ENCODE measurements around the gene DCANP1.

DCANP1 gene

DNA sequence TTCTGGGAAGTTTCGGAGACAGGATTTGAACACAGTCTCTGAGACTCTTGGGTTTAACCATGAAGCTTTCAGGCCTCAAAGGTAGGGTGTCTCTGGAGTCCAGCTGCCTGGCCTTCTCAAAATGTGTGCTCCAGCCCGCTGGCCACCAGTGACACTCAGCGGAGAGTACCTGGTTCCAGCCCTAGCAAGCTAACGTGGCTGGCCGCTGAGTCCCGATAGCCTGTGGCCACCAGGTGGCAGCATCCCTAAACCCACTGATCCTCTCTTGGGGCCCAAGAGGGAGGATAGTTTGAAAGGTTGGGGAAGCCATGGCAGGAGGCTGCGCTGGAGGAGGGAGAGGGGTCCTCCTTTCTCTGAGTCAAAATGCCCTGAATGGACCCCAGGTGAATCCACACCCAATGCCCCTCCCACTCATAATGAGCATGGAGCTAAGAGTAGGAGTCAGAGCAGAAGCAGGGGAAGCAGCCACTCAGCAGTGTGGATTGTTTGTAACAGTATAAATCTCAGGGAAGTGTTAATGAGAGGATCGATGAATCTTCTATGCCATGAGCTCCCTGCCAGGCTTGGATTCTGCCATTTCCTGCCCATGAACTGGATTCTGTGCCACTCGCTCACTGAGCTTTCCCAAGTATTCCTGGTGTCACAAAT lies 10.4 kb upstream of the DCANP1 start:
- DNase-seq: peak; percentile 71 to 80
- H3K79me2 ChIP-seq (ENCODE audit: control insufficient read depth, insufficient read depth, low read length, poor library complexity): no peaks in the 10 kb centered on the region
- peaks cover 2% of the 10 kb centered on the region for H3K9me3 ChIP-seq (ENCODE audit: insufficient read depth, low read depth, low read length)
- no peaks in the 10 kb centered on the region for H3K36me3 ChIP-seq (ENCODE audit: control insufficient read depth in 1 of 2, insufficient read depth in 2 of 2, low read length in 2 of 2)
- H2AK5ac ChIP-seq (ENCODE audit: low read length): no peak overlapping the region
- H3K4me1 ChIP-seq (ENCODE audit: control insufficient read depth in 1 of 2, insufficient read depth in 2 of 2, low read length in 2 of 2): no peaks in the 10 kb centered on the region
- H2BK12ac ChIP-seq (ENCODE audit: low read length): no peak overlapping the region
- no peak overlapping the region for H3K4ac ChIP-seq (ENCODE audit: low read depth, low read length)
- no peak overlapping the region for H3K23ac ChIP-seq (ENCODE audit: low read length)
- no peak overlapping the region for H3K18ac ChIP-seq (ENCODE audit: low read length)
- no peak overlapping the region for H3K4me3 ChIP-seq (ENCODE audit: low read depth, low read length)
- no CpG with 5 or more reads among the region's 9 CpGs for WGBS (ENCODE audit: extremely low coverage, insufficient coverage, insufficient read length)
- no peak overlapping the region for H3K27ac ChIP-seq (ENCODE audit: low read depth, low read length)
- no peak overlapping the region for H4K12ac ChIP-seq (ENCODE audit: low read depth, low read length)
- no peak overlapping the region for H2BK120ac ChIP-seq (ENCODE audit: insufficient read depth, low read length, poor library complexity)
- no peak overlapping the region for H3K14ac ChIP-seq (ENCODE audit: low read length)
- no peak overlapping the region for H2AFZ ChIP-seq (ENCODE audit: insufficient read depth, low read length, poor library complexity)
- no peak overlapping the region for H4K8ac ChIP-seq (ENCODE audit: low read depth, low read length)
- H4K91ac ChIP-seq (ENCODE audit: low read depth, low read length): no peak overlapping the region
- H3K9ac ChIP-seq (ENCODE audit: low read length): no peak overlapping the region
- no peaks in the 10 kb centered on the region for H3K79me1 ChIP-seq (ENCODE audit: low read length)
- H3K27me3 ChIP-seq (ENCODE audit: insufficient read depth, low read length): no peaks in the 10 kb centered on the region
- H3K4me2 ChIP-seq (ENCODE audit: low read length): no peak overlapping the region
- H2BK5ac ChIP-seq (ENCODE audit: low read depth, low read length, poor library complexity): no peak overlapping the region

DNA sequence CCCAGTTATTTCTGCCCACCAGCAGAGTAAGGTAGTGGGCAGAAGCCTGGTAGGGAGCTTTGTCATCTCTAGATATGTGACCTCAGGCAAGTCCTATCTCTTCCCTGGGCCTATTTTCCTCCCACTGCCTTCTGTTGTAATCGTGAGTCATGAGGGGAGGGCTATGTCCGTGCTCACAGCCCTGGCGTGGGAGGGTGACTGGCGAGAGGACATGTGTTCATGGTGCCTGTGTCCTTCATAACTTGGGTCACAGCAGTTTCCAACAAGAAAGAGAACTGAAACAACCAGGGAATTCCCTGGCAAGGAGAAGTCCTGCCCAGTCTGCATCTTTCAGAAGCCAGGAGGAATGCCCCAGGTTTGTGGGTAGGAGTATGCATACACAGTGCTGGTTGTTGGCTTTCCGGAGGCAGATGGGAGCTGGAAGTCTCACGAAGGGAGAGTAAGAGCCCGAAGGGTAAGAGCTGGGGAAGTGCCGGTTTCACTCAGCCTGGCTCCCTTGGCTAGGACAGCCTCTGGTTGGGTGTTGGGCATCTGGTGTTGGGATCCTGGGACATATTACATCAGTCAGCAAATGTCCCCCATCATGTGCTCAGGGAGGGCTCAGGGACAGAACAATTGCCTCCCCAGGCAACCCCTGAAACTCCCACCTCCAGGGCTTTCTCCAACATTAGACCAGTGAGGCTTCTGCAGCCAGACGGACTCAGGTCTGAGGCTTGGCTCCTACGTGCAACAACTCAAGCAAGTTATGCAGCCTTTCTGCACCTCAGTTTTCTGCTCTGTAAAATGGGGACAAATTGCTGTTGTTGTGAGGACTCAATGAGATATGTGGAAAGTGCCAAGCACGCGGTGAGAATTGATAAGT lies 9.3 kb upstream of the DCANP1 start:
- no peak overlapping the region for H3K4me3 ChIP-seq (ENCODE audit: low read depth, low read length)
- H3K79me1 ChIP-seq (ENCODE audit: low read length): no peaks in the 10 kb centered on the region
- no peak overlapping the region for H4K8ac ChIP-seq (ENCODE audit: low read depth, low read length)
- H3K27me3 ChIP-seq (ENCODE audit: insufficient read depth, low read length): no peaks in the 10 kb centered on the region
- no peak overlapping the region for H2BK5ac ChIP-seq (ENCODE audit: low read depth, low read length, poor library complexity)
- H4K91ac ChIP-seq (ENCODE audit: low read depth, low read length): no peak overlapping the region
- H2BK120ac ChIP-seq (ENCODE audit: insufficient read depth, low read length, poor library complexity): no peak overlapping the region
- DNase-seq: peak; percentile 68 to 71
- H3K14ac ChIP-seq (ENCODE audit: low read length): no peak overlapping the region
- no peak overlapping the region for H4K12ac ChIP-seq (ENCODE audit: low read depth, low read length)
- no peaks in the 10 kb centered on the region for H3K4me1 ChIP-seq (ENCODE audit: control insufficient read depth in 1 of 2, insufficient read depth in 2 of 2, low read length in 2 of 2)
- no peak overlapping the region for H2BK12ac ChIP-seq (ENCODE audit: low read length)
- no peak overlapping the region for H3K23ac ChIP-seq (ENCODE audit: low read length)
- WGBS (ENCODE audit: extremely low coverage, insufficient coverage, insufficient read length): no CpG with 5 or more reads among the region's 12 CpGs
- no peaks in the 10 kb centered on the region for H3K36me3 ChIP-seq (ENCODE audit: control insufficient read depth in 1 of 2, insufficient read depth in 2 of 2, low read length in 2 of 2)
- H2AK5ac ChIP-seq (ENCODE audit: low read length): no peak overlapping the region
- no peak overlapping the region for H3K27ac ChIP-seq (ENCODE audit: low read depth, low read length)
- no peak overlapping the region for H2AFZ ChIP-seq (ENCODE audit: insufficient read depth, low read length, poor library complexity)
- H3K9me3 ChIP-seq (ENCODE audit: insufficient read depth, low read depth, low read length): no peaks in the 10 kb centered on the region
- no peaks in the 10 kb centered on the region for H3K79me2 ChIP-seq (ENCODE audit: control insufficient read depth, insufficient read depth, low read length, poor library complexity)
- H3K18ac ChIP-seq (ENCODE audit: low read length): no peak overlapping the region
- no peak overlapping the region for H3K9ac ChIP-seq (ENCODE audit: low read length)
- no peak overlapping the region for H3K4me2 ChIP-seq (ENCODE audit: low read length)
- H3K4ac ChIP-seq (ENCODE audit: low read depth, low read length): no peak overlapping the region

DNA sequence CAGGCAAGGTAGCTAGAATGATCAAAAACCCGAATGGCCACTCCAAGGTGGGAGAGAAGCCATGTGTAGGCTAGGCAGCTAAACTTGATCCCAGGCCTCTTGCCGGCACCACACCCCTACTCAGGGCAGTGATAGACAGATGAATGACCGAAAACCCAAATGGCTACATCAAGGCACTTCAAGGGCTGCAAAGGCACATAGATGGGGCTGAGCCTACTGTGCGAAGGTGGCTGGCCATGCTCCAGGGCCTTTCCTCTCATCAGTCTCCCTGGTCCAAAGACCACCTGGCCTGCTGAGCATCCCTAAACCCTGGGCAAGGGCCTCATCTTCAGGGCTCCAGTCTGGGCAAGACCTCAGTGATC lies 8.7 kb upstream of the DCANP1 start:
- no peak overlapping the region for H3K4me3 ChIP-seq (ENCODE audit: low read depth, low read length)
- no peak overlapping the region for H2AFZ ChIP-seq (ENCODE audit: insufficient read depth, low read length, poor library complexity)
- H4K8ac ChIP-seq (ENCODE audit: low read depth, low read length): no peak overlapping the region
- H3K4me1 ChIP-seq (ENCODE audit: control insufficient read depth in 1 of 2, insufficient read depth in 2 of 2, low read length in 2 of 2): no peaks in the 10 kb centered on the region
- H3K79me2 ChIP-seq (ENCODE audit: control insufficient read depth, insufficient read depth, low read length, poor library complexity): no peaks in the 10 kb centered on the region
- no peak overlapping the region for H3K9ac ChIP-seq (ENCODE audit: low read length)
- H3K27ac ChIP-seq (ENCODE audit: low read depth, low read length): no peak overlapping the region
- DNase-seq: no peak
- no peaks in the 10 kb centered on the region for H3K36me3 ChIP-seq (ENCODE audit: control insufficient read depth in 1 of 2, insufficient read depth in 2 of 2, low read length in 2 of 2)
- no peak overlapping the region for H3K23ac ChIP-seq (ENCODE audit: low read length)
- H4K12ac ChIP-seq (ENCODE audit: low read depth, low read length): no peak overlapping the region
- no peak overlapping the region for H2BK5ac ChIP-seq (ENCODE audit: low read depth, low read length, poor library complexity)
- H3K79me1 ChIP-seq (ENCODE audit: low read length): no peaks in the 10 kb centered on the region
- no peaks in the 10 kb centered on the region for H3K27me3 ChIP-seq (ENCODE audit: insufficient read depth, low read length)
- H4K91ac ChIP-seq (ENCODE audit: low read depth, low read length): no peak overlapping the region
- no peaks in the 10 kb centered on the region for H3K9me3 ChIP-seq (ENCODE audit: insufficient read depth, low read depth, low read length)
- WGBS (ENCODE audit: extremely low coverage, insufficient coverage, insufficient read length): no CpG with 5 or more reads among the region's 4 CpGs
- H3K4me2 ChIP-seq (ENCODE audit: low read length): no peak overlapping the region
- no peak overlapping the region for H3K4ac ChIP-seq (ENCODE audit: low read depth, low read length)
- H2AK5ac ChIP-seq (ENCODE audit: low read length): no peak overlapping the region
- H2BK12ac ChIP-seq (ENCODE audit: low read length): no peak overlapping the region
- H2BK120ac ChIP-seq (ENCODE audit: insufficient read depth, low read length, poor library complexity): no peak overlapping the region
- H3K14ac ChIP-seq (ENCODE audit: low read length): no peak overlapping the region
- H3K18ac ChIP-seq (ENCODE audit: low read length): no peak overlapping the region

DNA sequence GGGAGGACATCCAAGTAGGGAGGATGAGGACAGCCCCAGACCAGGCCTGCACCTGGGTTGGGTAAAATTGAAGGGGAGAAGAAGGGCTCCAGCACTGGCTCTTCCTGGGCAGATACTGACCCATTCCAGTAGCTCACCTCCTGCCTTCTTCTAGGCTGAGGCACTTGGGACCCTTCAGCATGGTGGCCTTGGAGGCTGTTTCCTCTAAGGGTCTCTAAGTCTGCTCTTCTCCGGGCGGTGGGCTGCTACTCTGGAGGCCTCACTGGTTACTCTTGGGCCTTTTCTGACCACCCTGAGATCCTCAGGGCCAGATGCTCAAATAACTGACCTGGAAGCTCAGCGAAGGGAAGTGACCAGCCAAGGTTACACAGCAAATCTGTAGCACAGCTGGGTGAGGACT lies 7.8 kb upstream of the DCANP1 start:
- Histone ChIP-seq H2AFZ (ENCODE audit: insufficient read depth, low read length, poor library complexity) (no peak overlapping the region), H3K27ac (ENCODE audit: low read depth, low read length) (no peak overlapping the region), H3K36me3 (ENCODE audit: control insufficient read depth in 1 of 2, insufficient read depth in 2 of 2, low read length in 2 of 2) (no peaks in the 10 kb centered on the region), H4K91ac (ENCODE audit: low read depth, low read length) (no peak overlapping the region), H3K9me3 (ENCODE audit: insufficient read depth, low read depth, low read length) (no peaks in the 10 kb centered on the region), H3K4me3 (ENCODE audit: low read depth, low read length) (no peak overlapping the region), H3K14ac (ENCODE audit: low read length) (no peak overlapping the region), H3K23ac (ENCODE audit: low read length) (no peak overlapping the region), H3K18ac (ENCODE audit: low read length) (no peak overlapping the region), H3K79me2 (ENCODE audit: control insufficient read depth, insufficient read depth, low read length, poor library complexity) (no peaks in the 10 kb centered on the region), H2BK12ac (ENCODE audit: low read length) (no peak overlapping the region), H2AK5ac (ENCODE audit: low read length) (no peak overlapping the region), H3K4me2 (ENCODE audit: low read length) (no peak overlapping the region), H3K9ac (ENCODE audit: low read length) (no peak overlapping the region), H3K4ac (ENCODE audit: low read depth, low read length) (no peak overlapping the region), H4K12ac (ENCODE audit: low read depth, low read length) (no peak overlapping the region), H4K8ac (ENCODE audit: low read depth, low read length) (no peak overlapping the region), H2BK120ac (ENCODE audit: insufficient read depth, low read length, poor library complexity) (no peak overlapping the region), H3K79me1 (ENCODE audit: low read length) (no peaks in the 10 kb centered on the region), H2BK5ac (ENCODE audit: low read depth, low read length, poor library complexity) (no peak overlapping the region), H3K4me1 (ENCODE audit: control insufficient read depth in 1 of 2, insufficient read depth in 2 of 2, low read length in 2 of 2) (no peaks in the 10 kb centered on the region), H3K27me3 (ENCODE audit: insufficient read depth, low read length) (no peaks in the 10 kb centered on the region)
- no CpG with 5 or more reads among the region's 3 CpGs for WGBS (ENCODE audit: extremely low coverage, insufficient coverage, insufficient read length)
- no peak for DNase-seq

Data from trophoblast cell (in vitro differentiated cells and primary cell).